HG02973 (cell line): ENCODE data around the gene SNX30.

ENCODE experiments used
- ATAC-seq: cut with Tn5 transposase; IDR thresholded peaks from one replicate; pipeline ENCODE4 v1.9.1; 2021; ENCODE audit warnings: moderate library complexity; ENCODE audit not compliant: unreplicated experiment

SNX30 gene

GRCh38 chr9:112873773-112874405 lies 123.3 kb downstream of the SNX30 start:
- no peak for ATAC-seq

- ATAC-seq, result no peak
These were observed 128.2 kb downstream of the SNX30 start for GRCh38 chr9:112878752-112879151.

- no peak for ATAC-seq
These were observed 130.1 kb downstream of the SNX30 start for GRCh38 chr9:112880650-112881049.

- ATAC-seq, result no peak
These were observed 130.8 kb downstream of the SNX30 start for GRCh38 chr9:112881331-112881730.

- no peak for ATAC-seq
These were observed 133.5 kb downstream of the SNX30 start for GRCh38 chr9:112884101-112884500.

GRCh38 chr9:112884721-112885120 lies 134.2 kb downstream of the SNX30 start:
- no peak for ATAC-seq

GRCh38 chr9:112885324-112885723 lies 134.8 kb downstream of the SNX30 start:
- ATAC-seq, result no peak

GRCh38 chr9:112886351-112886750 lies 135.8 kb downstream of the SNX30 start:
- ATAC-seq, result no peak

GRCh38 chr9:112887381-112887780 lies 136.8 kb downstream of the SNX30 start:
- no peak for ATAC-seq

GRCh38 chr9:112890106-112891081 lies 139.8 kb downstream of the SNX30 start, which contains the start of gene SLC46A2:
Gene SLC46A2 (minus strand): TSS chr9:112890876. CDS start chr9:112890681, 195 bp downstream.
- ATAC-seq, result no peak

- no peak for ATAC-seq
These were observed 141.0 kb downstream of the SNX30 start for GRCh38 chr9:112891521-112891920.

GRCh38 chr9:112892981-112893380 lies 142.4 kb downstream of the SNX30 start:
- no peak for ATAC-seq

- ATAC-seq, result no peak
These were observed 143.5 kb downstream of the SNX30 start for GRCh38 chr9:112894041-112894440.

- no peak for ATAC-seq
These were observed 144.1 kb downstream of the SNX30 start for GRCh38 chr9:112894699-112895098.

GRCh38 chr9:112896131-112896530 lies 145.6 kb downstream of the SNX30 start:
- ATAC-seq, result no peak

- ATAC-seq, result no peak
These were observed 148.3 kb downstream of the SNX30 start for GRCh38 chr9:112898872-112899311.

GRCh38 chr9:112900488-112900887 lies 149.9 kb downstream of the SNX30 start:
- ATAC-seq, result no peak

- no peak for ATAC-seq
These were observed 150.3 kb downstream of the SNX30 start for GRCh38 chr9:112900901-112901300.

GRCh38 chr9:112905084-112905483 lies 154.5 kb downstream of the SNX30 start:
- no peak for ATAC-seq

- ATAC-seq, result no peak
These were observed 161.2 kb downstream of the SNX30 start for GRCh38 chr9:112911736-112912135.

GRCh38 chr9:112912636-112913035 lies 162.1 kb downstream of the SNX30 start:
- ATAC-seq, result no peak

- ATAC-seq, result no peak
These were observed 162.8 kb downstream of the SNX30 start for GRCh38 chr9:112913326-112913725.
